ENCODE results near the gene CASK. TPM values are rescaled to one million over a fixed set of nuclear protein-coding genes. Genes with fewer than 3 reads are reported as not detected.

CASK gene
- total RNA-seq, 1 experiment from 2014 or later = 33.5 TPM

DNA sequence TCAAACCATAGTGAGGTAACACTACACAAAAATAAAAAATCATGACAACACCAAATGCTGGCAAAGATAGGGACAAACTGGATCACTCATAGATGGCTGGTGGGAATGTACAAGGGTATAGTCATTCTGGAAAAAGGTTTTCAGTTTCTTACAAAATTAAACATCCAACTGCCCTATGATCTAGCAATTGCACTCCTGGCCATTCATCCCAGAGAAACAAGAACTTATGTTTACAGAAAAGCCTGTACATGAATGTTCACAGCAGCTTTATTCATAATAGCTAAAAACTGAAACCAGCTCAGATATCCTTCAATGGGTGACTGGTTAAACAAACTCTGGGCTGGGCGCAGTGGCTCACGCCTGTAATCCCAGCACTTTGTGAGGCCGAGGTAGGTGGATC is 432.9 kb downstream of the CASK start:
- ChIA-PET POLR2A (ENCODE audit: low non-redundant PET) (no interaction called here), CTCF (no interaction called here)

DNA sequence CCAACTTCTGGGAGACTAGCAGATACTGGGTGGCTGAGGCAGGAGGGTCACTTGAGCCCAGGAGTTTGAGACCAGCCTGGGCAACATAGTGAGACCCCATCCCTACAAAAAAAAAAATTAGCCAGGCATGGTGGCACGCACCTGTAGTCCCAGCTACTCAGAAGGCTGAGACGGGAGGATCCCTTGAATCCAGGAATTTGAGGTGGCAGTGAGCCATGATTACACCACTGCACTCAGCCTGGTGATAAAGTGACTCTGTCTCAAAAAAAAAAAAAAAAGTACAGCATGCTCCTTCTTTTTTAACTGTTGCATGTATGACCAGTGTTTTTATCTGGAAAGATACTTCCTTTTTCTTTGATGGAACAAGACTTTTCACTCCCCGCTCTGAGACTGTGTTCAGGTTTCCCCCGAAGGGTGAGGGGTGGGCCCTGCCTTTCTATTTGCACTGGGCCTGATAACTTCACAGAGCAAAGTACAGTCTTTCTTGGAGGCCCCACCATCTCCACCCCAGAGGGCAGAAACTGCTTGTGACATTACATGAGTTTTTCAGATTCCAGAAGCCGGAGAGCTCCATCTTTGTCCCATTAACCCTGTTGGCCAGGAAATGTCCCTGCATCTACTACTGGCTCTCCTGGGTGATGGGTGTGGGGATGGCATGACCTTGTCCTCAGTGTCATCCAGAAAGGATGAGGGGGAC is 441.1 kb downstream of the CASK start:
- CTCF ChIA-PET = no interaction called here
- intact Hi-C loops (cut with micrococcal nuclease; ENCODE audit: unreplicated experiment) = no loop called here

More for the DNA sequence above, 432.9 kb downstream of the CASK start:
- no peak overlapping the region for H3K4me3 ChIP-seq (ENCODE audit: low read depth, low read length, poor library complexity, severe bottlenecking)
- no TSS peak for BruUV-seq (replicated peaks)
- H3K27ac ChIP-seq (ENCODE audit: low read depth, low read length, poor library complexity, severe bottlenecking) = no peak overlapping the region
- H3K4me1 ChIP-seq (ENCODE audit: insufficient read depth, low read length, poor library complexity, severe bottlenecking) = no peaks in the 10 kb centered on the region
- TF ChIP-seq EZH2 (IDR thresholded peaks at IDR 0.05; ENCODE audit: borderline replicate concordance, low read depth, low read length, poor library complexity, severe bottlenecking) = no peak
- TF ChIP-seq, protein P1, sequence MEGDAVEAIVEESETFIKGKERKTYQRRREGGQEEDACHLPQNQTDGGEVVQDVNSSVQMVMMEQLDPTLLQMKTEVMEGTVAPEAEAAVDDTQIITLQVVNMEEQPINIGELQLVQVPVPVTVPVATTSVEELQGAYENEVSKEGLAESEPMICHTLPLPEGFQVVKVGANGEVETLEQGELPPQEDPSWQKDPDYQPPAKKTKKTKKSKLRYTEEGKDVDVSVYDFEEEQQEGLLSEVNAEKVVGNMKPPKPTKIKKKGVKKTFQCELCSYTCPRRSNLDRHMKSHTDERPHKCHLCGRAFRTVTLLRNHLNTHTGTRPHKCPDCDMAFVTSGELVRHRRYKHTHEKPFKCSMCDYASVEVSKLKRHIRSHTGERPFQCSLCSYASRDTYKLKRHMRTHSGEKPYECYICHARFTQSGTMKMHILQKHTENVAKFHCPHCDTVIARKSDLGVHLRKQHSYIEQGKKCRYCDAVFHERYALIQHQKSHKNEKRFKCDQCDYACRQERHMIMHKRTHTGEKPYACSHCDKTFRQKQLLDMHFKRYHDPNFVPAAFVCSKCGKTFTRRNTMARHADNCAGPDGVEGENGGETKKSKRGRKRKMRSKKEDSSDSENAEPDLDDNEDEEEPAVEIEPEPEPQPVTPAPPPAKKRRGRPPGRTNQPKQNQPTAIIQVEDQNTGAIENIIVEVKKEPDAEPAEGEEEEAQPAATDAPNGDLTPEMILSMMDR (conservative IDR thresholded peaks at IDR 0.05; ENCODE audit: low read depth, low read length) = no peak
- no peaks in the 10 kb centered on the region for H3K27me3 ChIP-seq (replicated peaks; ENCODE audit: insufficient read depth, low read depth, low read length, poor library complexity)
- no peaks in the 10 kb centered on the region for H3K36me3 ChIP-seq (ENCODE audit: insufficient read depth, low read length, poor library complexity, severe bottlenecking)
- H3K9me3 ChIP-seq (ENCODE audit: low read depth, low read length, poor library complexity, severe bottlenecking) = no peaks in the 10 kb centered on the region
- intact Hi-C loops (cut with micrococcal nuclease; ENCODE audit: unreplicated experiment) = no loop called here
- no peak for DNase-seq (ENCODE audit: low spot score)

DNA sequence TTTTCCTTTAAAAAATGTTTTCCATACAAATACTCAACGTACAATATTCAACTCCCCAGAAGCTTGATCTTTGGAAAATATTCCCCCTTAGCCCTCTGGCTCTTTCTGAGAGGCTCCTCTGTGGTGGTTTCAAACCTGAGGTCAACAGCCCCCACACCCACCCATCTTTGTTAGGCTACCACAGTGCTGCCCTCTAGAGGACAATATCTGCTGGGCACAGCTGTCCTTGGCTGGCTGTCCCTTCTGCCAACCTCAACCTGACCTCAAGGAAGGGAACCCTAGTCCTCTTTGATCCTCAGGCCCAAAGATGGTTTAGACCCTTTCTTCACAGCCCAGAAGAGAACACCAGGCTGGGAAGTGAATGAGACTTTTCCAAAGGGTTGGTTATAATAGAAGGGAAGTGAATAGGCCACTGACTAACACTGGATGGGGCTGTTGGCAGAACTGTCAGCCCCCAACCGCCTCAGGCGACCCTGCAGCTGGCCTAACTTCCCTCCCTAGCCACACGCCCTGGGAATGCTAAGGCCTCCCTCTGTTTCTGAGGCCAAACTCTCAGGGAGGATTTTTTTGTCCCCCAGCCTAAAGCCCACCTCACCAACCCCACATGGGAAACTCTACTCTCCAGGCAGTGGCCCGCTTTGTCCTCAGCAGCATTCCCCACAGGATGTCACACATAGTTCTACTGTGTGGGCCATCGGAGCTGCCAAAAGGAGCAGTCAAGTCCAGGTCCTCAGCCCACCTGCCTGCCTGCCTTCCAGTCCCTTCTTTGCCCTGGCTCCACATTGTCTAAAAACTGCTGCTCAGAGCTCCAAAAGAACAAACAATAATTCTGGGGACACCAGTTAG is 441.9 kb downstream of the CASK start:
- POLR2A ChIA-PET (ENCODE audit: low non-redundant PET) = no interaction called here
- DNase-seq (ENCODE audit: low spot score) = peak; percentile 12
- Histone ChIP-seq H3K4me3 (ENCODE audit: low read depth, low read length, poor library complexity, severe bottlenecking) (no peak overlapping the region), H3K27ac (ENCODE audit: low read depth, low read length, poor library complexity, severe bottlenecking) (no peak overlapping the region), H3K36me3 (ENCODE audit: insufficient read depth, low read length, poor library complexity, severe bottlenecking) (no peaks in the 10 kb centered on the region), H3K27me3 (replicated peaks; ENCODE audit: insufficient read depth, low read depth, low read length, poor library complexity) (no peaks in the 10 kb centered on the region), H3K4me1 (ENCODE audit: insufficient read depth, low read length, poor library complexity, severe bottlenecking) (no peaks in the 10 kb centered on the region), H3K9me3 (ENCODE audit: low read depth, low read length, poor library complexity, severe bottlenecking) (no peaks in the 10 kb centered on the region)
- CTCF ChIA-PET = no interaction called here
- intact Hi-C loops (cut with micrococcal nuclease; ENCODE audit: unreplicated experiment) = no loop called here
- BruUV-seq (replicated peaks) = no TSS peak
- TF ChIP-seq EZH2 (IDR thresholded peaks at IDR 0.05; ENCODE audit: borderline replicate concordance, low read depth, low read length, poor library complexity, severe bottlenecking) = no peak
- TF ChIP-seq, protein P1 (conservative IDR thresholded peaks at IDR 0.05; ENCODE audit: low read depth, low read length) = peak; percentile 67

More for the DNA sequence above, 441.1 kb downstream of the CASK start:
- BruUV-seq (replicated peaks) = no TSS peak
- Histone ChIP-seq H3K4me1 (ENCODE audit: insufficient read depth, low read length, poor library complexity, severe bottlenecking) (no peaks in the 10 kb centered on the region), H3K36me3 (ENCODE audit: insufficient read depth, low read length, poor library complexity, severe bottlenecking) (no peaks in the 10 kb centered on the region), H3K27ac (ENCODE audit: low read depth, low read length, poor library complexity, severe bottlenecking) (no peak overlapping the region), H3K27me3 (replicated peaks; ENCODE audit: insufficient read depth, low read depth, low read length, poor library complexity) (no peaks in the 10 kb centered on the region), H3K4me3 (ENCODE audit: low read depth, low read length, poor library complexity, severe bottlenecking) (no peak overlapping the region), H3K9me3 (ENCODE audit: low read depth, low read length, poor library complexity, severe bottlenecking) (no peaks in the 10 kb centered on the region)
- TF ChIP-seq, protein P1 (conservative IDR thresholded peaks at IDR 0.05; ENCODE audit: low read depth, low read length) = no peak
- no peak for TF ChIP-seq EZH2 (IDR thresholded peaks at IDR 0.05; ENCODE audit: borderline replicate concordance, low read depth, low read length, poor library complexity, severe bottlenecking)
- no peak for DNase-seq (ENCODE audit: low spot score)
- POLR2A ChIA-PET (ENCODE audit: low non-redundant PET) = no interaction called here

Data from A673 (cell line).